HG02840 (cell line): ENCODE data around the gene SLC26A1.
"Not testable (repeated sequence)": the region's sequence is repeated elsewhere in the genome, so short reads cannot be mapped to it uniquely, and the experiment has no call there.

ENCODE experiments used
- ATAC-seq: cut with Tn5 transposase; IDR thresholded peaks from one replicate; pipeline ENCODE4 v1.9.1; 2021; ENCODE audit warnings: mild to moderate bottlenecking, moderate library complexity, moderate number of reproducible peaks; ENCODE audit not compliant: unreplicated experiment, low FRiP score

The SLC26A1 gene

DNA sequence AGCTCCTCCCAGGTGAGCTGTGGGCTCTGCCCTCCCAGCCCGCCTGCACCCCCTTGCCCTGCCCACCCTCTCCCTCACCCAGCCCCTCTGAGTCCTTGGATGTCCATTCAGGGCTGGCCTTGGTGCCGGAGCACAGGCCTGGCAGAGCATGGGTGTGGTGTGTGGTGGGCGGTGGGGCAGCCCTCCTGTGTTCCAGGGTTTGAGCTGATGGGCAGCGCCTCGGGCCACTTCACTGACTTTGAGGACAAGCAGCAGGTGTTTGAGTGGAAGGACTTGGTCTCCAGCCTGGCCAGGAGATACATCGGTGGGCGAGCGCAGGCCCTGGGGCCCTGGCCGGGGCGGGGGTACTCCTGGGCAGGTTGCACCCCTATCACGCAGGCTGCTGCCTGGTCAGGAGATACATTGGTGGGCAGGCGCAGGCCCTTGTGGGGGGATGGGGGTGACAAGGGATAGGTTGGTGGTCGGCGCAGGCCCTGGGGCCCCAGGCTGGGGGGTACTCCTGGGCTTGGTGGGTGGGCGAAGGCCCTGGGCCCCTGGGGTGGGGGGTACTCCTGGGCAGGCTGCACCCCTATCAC lies 7.6 kb upstream of the SLC26A1 start:
- ATAC-seq, result no peak

DNA sequence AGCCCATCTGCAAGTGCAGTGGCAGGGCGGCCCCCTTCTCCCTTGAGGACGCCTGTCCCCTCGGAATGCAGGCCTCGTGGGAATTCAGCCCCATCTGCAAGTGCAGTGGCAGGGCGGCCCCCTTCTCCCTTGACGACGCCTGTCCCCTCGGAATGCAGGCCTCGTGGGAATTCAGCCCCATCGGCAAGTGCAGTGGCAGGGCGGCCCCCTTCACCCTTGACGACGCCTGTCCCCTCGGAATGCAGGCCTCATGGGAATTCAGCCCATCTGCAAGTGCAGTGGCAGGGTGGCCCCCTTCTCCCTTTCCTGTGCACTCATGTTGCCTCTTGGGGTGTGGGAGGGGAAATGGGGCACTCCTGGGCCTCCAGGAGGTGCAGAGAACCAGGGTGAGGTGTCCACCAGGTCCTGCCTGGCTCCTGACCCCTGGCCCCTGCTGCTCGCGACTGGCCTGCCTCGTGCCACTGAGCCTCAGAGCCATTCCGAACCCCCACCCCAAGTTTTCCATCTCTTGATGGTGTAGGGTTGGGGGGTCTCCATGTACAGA lies 6.8 kb upstream of the SLC26A1 start:
- no peak for ATAC-seq

DNA sequence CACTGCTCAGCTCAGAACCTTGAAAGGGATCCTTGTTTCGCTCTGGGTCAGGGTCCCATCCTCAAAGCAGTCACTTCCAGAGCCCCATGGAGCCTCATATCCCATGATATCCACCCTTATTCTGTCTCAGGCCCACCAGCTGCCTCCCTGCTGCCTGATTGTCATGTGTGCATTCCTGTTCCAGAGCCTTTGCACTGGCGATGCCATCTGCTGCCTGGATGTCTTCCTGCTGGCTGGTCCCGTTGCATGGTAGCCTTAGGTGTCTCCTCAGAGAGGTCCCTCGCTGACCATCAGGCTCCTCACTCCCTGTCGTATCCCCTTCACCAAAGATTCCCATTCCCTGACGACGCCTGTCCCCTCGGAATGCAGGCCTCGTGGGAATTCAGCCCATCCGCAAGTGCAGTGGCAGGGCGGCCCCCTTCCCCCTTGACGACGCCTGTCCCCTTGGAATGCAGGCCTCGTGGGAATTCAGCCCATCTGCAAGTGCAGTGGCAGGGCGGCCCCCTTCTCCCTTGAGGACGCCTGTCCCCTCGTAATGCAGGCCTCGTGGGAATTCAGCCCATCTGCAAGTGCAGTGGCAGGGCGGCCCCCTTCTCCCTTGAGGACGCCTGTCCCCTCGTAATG lies 6.1 kb upstream of the SLC26A1 start:
- not testable (repeated sequence) for ATAC-seq

DNA sequence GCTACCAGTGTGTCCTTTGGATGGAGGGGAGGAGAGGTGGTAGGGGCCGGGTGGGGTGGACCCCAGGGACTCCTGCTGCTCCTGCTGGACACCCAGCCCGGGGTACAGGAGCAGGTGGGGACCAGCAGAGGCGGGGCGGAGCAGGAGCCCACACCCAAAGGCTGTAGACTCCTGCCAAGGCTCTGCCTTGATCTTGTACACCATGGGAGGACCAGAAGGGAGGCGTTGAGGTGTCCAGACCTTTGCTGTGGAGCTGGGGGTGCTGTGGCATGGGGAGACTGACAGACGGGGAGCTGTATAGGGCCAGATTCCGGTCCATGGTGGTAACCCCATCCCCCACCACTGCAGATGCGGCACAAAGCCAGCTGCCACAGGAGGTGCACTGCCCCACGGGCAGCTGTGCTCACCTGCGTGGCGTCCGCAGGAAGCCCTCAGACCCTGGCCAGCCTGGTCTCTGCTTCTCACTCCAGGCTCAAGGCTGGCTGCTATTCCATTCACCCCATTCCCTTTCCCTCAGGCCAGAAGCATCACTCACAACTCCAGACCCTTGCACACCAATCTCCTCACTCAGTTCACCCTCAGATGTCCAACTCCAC lies 5.0 kb upstream of the SLC26A1 start:
- no peak for ATAC-seq

DNA sequence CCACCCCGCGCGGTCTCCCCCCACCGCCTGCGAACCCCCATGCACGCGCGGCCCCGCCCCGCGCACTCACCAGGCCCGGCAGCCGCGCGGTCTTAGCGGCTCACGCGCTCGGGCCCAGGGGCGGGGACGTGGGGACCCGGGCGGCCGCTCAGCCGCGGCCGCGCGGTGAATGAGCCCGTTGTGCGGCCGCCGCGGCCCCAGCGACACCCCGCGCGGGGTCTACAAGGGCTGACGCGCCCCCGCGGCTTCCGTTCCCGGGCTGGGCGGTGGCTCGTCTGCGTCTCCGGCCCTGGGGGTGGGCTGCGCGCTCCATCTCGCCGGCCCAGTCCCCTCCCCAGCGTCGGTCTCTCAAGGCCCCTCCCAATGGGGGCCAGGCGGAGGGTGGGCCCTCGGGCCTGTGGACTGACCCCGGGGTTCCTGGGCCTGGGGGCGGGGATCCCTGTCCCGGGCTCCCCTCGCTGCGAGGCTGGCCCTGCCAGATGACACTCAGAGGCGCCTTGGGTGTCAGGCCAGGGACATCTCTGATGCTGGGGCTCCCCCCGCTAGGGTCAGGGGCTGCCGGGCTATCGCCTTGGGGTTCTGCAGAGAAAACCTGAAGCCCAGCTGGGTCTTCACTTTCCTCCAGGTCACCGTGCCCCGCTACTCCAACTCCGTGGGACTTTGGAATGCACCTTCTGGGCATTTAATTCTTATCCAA lies 4.3 kb upstream of the SLC26A1 start:
- ATAC-seq, result no peak

DNA sequence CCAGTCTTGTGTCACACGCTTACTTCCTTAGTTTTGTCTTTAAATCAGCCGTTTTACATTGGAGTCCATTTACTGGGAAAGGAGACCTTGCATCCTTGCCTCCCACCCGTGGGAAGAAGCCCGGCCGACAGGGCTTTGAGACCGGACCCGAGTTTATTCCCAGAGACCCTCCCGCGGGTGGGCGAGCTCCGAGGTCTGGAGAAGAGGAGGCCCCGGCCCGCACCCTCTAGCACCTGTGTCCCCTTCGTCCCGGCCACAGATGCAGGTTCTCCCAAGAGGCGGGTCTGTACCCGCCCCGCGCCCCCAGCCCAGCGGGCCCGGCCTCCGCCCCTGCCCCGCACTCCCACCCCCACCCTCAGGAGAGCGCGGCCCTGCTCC lies 3.8 kb upstream of the SLC26A1 start:
- ATAC-seq, result no peak

DNA sequence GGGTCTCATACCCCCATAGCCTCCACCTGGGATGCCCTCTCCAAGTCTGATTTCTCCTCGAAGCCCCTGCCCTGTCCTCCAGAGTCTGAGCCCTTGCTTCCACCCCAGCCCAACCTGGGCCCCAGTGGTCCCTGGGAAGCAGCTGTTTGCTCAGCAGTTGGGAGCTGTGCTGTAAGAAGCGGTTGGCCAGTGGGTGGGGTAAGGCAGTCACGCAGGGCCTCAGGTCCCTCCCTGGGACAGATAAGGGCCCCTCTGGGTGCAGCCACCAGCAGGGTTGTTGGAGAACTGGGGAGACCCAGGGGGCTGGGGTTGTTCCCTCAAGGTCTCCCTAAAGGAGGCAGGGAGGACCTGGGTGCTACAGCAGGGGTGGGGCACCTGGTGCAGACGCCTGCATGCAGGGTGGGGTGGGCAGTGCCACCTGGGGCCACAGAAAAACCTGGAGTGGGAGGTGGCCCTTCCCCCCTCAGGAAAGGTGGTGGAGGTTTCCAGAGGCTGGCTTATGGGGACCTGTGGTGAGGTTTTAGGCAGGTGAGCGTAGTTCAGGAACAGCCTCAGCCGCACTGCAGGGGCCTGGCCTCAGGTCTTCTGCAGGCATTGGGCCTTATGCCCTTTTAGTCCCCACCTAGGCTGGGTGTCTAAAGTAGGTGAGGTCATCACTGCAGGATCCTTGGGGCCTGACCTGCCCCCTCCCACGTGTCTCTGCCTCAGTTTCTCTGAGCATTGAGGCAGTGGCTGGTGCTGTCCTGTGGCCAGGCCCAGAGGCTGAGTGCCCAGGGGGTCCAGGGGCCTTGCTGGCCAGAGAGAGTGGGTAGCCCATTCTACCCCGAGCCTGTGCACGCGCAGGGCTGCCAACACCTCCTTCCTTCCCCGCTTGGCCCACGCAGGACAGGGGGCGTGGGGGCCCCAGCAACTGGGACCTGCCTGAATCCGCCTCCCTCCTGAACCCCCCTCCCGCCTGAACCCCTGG lies 3.1 kb upstream of the SLC26A1 start:
- no peak for ATAC-seq

DNA sequence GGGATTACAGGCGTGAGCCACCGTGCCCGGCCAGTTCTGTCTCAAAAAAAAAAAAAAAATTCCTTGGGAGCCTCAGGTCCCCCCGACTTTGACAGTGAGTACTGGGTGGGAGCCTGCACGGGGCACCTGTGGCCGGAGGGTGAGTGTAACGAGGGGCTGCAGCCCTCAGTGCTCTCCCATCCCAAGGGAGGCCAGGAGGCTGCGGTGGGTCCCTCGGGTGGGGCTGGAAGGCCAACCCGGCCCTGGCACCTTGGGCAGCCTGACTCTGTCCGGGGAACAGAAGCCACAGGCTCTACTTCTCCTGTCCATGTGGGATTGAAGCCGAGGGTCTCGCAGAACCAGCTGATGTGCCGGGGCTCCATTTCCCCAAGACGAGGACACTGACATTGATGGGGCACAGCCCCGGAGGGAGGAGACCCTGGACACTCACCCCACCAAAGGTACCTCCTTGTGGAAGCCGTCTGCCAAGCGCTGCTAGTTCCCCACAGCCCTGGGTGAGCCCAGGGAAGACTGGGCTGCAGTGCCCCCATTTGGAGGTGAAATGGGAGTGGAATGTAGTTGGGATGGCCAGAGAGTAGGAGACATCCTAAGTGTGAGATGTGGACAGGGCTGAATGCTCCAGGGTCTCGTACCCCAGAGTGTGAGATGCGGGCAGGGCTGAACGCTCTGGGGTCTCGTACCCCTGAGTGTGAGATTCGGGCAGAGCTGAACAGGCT lies 2.3 kb upstream of the SLC26A1 start:
- no peak for ATAC-seq

DNA sequence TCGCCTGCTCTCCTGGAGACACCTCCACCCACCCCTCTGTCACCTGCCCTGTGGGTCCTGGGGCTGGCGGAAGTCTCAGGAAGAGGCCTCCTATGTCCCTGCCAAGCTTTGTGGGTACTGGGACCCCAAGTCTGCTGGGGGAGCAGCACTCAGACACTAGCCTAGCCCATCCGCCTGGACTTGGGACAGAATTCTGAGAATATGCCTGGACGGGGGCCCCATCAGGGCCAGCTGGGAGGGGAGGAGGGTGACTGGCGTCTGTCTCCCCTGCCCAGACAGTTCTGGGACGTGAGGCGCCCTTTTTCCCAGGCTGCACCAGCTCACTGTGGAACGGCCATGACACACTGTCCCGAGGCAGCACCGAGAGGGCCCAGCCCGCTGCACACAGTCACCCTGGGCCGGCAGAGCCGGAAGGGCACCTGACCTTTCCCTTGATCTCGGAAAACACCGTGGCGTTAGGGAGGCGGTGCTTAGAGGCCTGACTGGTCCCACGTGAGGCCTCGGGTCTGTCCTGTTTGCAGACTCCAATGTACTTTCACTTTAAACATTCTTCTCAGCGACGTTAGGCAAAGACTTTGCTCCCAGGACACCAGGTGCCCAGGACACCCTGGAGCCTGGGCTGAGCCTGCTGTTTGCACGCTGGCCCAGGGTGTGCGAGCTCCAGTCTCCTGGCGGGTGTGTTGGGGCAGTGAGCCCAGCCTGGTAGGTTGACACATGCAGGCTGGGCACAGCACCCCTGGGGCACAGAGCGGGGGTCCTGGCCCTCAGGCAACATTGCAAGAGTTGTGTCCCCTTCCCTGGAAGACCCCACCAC lies 700 bp downstream of the SLC26A1 start:
- no peak for ATAC-seq

DNA sequence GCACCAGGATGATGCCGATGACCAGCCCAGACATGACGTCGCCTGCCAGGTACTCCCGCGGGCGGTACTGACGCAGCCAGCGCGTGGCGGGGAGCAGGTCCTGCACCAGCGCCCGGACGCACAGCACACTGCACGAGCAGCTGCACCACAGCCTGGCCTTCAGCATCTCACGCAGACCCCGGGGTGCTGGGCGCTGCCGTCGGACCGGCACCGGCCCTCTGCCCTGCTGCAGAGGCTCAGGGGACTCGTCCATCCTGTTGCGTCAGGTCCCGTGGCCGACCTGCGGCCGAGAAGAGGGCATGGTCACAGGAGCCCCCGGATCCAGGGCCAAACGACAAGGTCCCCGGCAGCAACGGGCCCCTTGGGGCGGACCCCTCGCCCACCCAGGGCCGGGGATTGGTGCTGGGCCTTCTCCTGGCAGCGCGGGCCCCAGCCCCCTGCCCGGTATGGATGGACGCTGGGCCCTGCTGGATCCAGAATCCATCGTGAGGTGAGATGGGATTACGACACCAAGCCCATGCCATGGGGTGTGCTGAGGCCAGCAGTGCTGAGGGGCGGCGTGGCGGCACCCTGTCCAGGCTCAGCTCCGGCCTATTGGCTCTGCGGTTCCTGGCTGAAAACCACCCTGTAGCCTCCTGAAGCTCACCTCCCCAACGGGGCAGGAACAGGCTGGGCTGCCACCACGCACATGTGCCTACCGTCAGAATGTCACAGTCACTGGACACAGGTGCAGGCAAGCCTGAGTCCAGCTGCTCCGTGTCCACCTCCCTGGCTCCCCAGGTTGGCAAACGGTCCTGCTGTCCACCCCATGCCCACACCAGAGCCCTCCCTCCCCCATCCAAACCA lies 1.5 kb downstream of the SLC26A1 start:
- no peak for ATAC-seq

DNA sequence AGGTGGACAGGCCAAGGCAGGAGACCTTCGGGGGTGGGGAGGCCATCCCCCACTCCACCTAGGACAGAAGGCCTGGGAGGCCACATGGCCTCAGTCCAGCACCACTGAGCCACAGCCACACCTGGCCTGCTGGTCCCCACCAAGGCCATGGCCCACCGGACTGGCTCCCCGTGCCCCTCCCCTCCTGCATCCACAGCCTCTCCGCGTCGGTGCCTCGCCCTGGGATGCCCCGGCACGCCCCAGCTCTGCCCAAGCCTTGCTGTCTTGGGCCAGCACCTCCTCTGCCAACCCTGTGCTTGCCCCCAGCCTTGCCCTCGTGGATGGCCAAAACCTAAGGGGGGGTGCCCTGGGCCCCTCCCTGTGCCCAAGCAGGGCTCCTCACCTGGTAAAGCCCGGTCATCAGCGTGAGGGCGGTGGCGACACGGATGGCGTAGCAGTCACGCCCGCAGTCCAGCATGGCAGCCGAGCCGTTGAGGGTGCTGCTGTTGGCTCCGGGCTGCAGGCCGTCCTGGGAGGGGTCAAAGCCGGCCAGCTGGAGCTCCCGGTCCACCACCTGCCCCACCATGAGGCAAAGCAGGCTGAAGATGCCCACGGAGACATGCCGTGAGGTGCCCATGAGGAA lies 2.3 kb downstream of the SLC26A1 start:
- no peak for ATAC-seq

DNA sequence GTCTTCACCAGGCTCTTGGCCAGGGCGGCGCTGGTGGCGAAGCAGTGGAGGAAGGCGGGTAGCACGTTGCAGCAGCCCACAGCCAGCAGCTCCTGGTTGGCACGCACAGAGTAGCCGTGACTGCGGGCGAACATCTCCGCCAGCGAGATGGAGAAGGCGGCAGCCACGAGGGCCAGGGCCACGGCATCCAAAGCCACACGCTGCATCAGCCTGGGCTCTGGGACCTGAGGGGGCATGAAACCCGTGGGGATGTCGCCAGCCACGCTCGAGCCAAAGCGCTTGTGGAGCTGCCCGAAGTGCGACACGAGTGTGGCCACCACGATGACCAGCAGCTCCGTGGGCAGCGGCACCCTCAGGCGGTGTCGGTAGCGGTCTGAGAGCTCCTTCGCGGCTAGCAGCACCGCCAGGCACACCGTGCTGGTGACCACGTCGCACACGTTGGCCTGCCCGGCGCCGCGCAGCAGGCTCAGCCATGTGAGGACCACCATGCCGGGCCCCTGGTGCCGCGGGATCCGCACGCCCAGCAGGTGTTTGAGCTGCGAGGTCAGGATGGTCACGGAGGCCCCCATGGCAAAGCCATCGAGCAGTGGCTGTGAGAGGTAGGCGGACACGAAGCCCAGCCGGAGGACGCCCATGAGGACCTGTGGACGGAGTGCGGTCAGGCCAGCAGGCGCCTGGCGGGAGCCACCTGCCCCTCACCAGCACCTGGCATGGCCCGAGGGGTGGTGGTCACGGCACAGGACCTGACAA lies 3.3 kb downstream of the SLC26A1 start:
- ATAC-seq, result no peak

DNA sequence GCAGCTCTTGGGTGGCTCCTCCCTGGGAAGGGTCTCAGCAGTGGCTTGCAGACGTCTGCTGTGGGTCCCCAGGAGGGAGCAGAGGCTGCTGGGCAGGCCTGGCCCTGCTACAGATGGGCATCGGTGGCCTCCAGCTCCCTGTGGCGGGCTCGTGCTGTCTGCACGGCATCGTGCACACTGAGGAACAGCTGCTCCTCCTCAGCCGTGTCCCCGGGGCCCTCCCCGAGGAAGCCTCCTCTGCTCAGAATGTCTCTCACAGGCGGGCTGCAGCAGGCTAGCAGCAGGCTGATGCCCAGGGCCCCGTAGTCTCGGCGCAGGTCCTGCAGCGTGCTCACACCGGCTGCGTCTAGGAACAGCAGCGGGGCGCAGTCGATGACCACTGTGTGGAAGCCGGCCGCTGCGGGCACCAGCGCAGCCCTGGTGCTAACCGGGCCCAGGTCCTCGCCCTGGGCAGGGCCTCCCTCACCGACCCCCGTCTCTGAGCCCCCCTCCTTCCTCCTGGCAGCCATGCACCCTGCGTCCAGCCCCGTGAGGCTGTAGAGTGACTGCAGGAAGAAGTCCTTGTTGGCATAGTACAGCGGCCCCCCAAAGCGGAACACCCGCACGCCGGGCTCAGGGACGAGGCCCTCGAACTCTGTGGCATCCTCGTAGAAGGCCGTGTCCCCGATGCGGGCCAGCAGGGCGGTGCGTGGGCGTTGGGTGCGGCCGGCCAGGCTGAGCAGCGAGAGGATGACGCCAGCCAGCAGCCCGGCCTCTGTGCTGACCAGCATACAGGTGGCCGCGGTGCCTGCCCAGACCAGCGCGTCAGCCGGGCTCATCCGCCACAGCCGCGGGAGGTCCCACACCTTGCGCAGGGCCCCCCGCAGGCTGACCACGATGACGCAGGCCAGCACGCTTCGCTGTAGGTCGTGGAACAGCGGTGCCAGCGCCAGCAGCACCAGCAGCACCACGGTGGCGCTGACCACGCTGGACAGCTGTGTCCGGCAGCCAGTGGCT lies 4.2 kb downstream of the SLC26A1 start:
- ATAC-seq, result no peak

DNA sequence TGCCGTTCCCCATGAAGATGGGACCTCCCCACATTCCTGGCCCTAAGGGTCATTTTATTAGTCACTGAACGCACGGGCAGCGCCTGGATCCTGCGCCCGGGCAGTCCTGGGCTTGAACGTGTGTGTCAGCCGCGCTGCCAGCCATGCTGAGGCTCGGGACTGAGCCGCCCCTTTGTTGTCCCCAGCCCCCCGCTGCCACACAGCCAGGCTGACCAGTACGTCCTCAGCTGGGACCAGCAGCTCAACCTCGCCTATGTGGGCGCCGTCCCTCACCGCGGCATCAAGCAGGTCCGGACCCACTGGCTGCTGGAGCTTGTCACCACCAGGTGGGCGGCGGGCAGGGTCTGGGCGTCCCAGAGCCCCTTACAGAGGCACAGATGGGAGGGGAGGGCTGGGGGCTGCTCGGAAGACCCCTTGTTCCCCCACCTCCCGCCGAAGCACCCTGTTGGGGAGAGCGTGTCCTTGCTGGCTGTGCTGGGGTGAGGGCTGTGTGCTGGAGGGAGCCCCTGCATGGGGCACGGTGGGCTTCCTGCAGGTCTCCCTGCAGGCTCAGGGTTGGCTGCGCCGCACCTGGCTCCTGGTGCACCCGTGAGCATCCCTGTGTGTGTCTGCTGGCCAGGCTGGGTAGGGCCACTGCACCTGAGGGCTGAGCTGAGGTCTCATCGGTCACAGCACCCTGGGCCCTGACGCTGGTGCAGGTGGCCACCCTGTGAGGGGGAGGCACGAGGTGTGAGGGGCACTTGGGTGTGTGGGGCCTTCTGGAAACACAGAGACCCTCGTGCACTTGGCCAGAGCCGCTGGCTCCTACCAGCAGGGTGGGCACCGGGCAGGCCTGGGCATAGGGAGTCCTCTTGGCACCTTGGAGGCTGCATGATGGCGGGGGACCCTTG lies 5.3 kb downstream of the SLC26A1 start:
- ATAC-seq, result no peak
